BLaER1 treated with 17β-estradiol and CSF1 and Interleukin-3, amounts not matched to agents 10 nM and 100 nM (cell line): ENCODE measurements around the gene HIPK3.

ENCODE experiments used
- H3K27ac ChIP-seq, 11 experiments: shearing (Covaris generic); formaldehyde crosslinking; 2 replicates each; pipeline ENCODE4 v1.8.1; 2022
- H3K27me3 ChIP-seq, 11 experiments: shearing (Covaris generic); formaldehyde crosslinking; 2 replicates each; pipeline ENCODE4 v1.8.1; 2022
- H3K36me3 ChIP-seq, 11 experiments: shearing (Covaris generic); formaldehyde crosslinking; 2 replicates each; pipeline ENCODE4 v1.8.1; 2022
- H3K4me1 ChIP-seq, 10 experiments: shearing (Covaris generic); formaldehyde crosslinking; 2 replicates each; pipeline ENCODE4 v1.8.1; 2022
- H3K4me2 ChIP-seq, 11 experiments: shearing (Covaris generic); formaldehyde crosslinking; 2 replicates each; pipeline ENCODE4 v1.8.1; 2022
- H3K4me3 ChIP-seq, 10 experiments: shearing (Covaris generic); formaldehyde crosslinking; 2 replicates each; pipeline ENCODE4 v1.8.1; 2022
- H3K9ac ChIP-seq, 11 experiments: shearing (Covaris generic); formaldehyde crosslinking; 2 replicates each; pipeline ENCODE4 v1.8.1; 2022
- H3K9me3 ChIP-seq, 11 experiments: shearing (Covaris generic); formaldehyde crosslinking; replicated peaks in 1 of 11; 2 replicates each; pipeline ENCODE4 v1.8.1; 2022
- H4K20me1 ChIP-seq, 11 experiments: shearing (Covaris generic); formaldehyde crosslinking; 2 replicates each; pipeline ENCODE4 v1.8.1; 2022
- Cebpa-rat ChIP-seq, 11 experiments: shearing (Covaris generic); IDR thresholded peaks; 2 replicates each; pipeline ENCODE4 v1.8.1; 2022

HIPK3 gene

DNA sequence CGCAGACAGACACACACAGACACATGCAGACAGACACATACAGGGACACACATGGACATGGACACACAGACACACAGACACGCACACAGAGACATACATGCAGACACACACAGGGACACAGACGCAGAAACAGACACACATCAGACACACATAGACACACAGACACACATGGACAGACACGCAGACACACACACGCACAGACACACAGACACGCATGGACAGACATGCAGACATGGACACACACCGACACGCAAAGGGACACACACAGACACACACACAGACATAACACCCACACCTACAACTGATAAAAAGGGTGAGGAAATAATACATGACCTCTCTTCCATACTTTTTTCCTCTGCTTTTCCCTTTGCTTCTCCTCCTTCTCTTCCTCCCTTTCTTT lies 146.2 kb downstream of the HIPK3 start:
- Histone ChIP-seq H3K4me1 (peaks cover 0 to 14% (median 8%) of the 10 kb centered on the region in 10 experiments; a peak in 12 of 20 replicates), H3K9ac (no peak overlapping the region), H3K36me3 (no peaks in the 10 kb centered on the region), H4K20me1 (no peaks in the 10 kb centered on the region), H3K4me3 (no peak overlapping the region), H3K9me3 (no peaks in the 10 kb centered on the region), H3K27ac (no peak overlapping the region), H3K4me2 (no peak overlapping the region), H3K27me3 (no peaks in the 10 kb centered on the region)
- TF ChIP-seq Cebpa-rat (IDR thresholded peaks at IDR 0.05) = no peak

DNA sequence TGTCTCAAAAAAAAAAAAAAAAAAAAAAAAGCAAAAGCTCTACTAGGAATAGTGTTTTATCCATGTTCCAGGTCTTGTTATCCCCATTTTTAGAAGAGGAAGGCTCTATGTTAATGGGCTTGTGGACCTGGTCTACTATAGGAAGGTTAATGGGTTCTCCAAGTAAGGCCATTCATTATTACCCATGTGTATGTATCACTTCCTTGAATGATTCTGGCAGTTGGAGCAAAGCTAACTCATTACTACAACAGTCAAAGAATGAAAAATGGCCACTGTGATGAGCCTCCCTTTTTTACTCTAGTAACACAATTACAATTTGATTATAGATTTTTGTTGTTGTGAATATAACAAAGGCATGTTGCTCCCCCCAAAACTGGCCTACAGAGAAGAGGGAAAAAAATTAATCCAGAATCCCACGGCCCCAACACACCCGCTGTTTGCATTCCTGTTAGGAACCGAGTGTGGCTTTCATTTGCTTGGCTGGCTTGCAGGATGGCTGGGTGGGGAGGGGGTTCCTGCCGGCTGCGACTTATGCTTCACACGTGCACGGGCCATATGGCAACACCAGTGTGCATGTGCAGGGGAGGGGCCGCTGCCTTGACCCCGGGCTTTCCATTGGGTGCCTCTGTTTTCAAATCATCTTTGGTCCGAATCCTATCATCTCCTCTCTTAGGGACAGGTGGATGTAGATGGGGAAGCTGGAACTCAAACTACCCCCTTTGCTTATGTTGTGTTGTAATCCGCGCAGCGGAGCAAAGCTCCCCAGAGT lies 148.8 kb downstream of the HIPK3 start:
- no peaks in the 10 kb centered on the region for H4K20me1 ChIP-seq
- H3K4me3 ChIP-seq = no peak overlapping the region
- H3K4me2 ChIP-seq = no peak overlapping the region
- no peak for TF ChIP-seq Cebpa-rat (IDR thresholded peaks at IDR 0.05)
- no peak overlapping the region for H3K27ac ChIP-seq
- no peaks in the 10 kb centered on the region for H3K36me3 ChIP-seq
- H3K27me3 ChIP-seq = no peaks in the 10 kb centered on the region
- no peak overlapping the region for H3K9ac ChIP-seq
- H3K9me3 ChIP-seq = no peaks in the 10 kb centered on the region
- H3K4me1 ChIP-seq = peaks cover 0 to 14% (median 8%) of the 10 kb centered on the region in 10 experiments; a peak in 12 of 20 replicates
